Measurements from ENCODE around the gene PRDM16.

PRDM16 gene

GRCh38 chr1:3402258-3403010 lies 333.4 kb downstream of the PRDM16 start:
- peak overlapping the region in 1 of 2 donors; percentile 31 for H3K4me3 ChIP-seq (ENCODE audit: low read length in 2 of 2)
- H2BK12ac ChIP-seq (ENCODE audit: low read length): peak overlapping the region; percentile 31
- H3K9ac ChIP-seq (ENCODE audit: low read depth, low read length, poor library complexity): no peak overlapping the region
- peaks cover 0 to 8% of the 10 kb centered on the region in 2 donors for H3K4me1 ChIP-seq (ENCODE audit: control insufficient read depth in 2 of 2, insufficient read depth in 1 of 2, low read depth in 1 of 2, low read length in 2 of 2)
- peaks cover 0 to 45% (median 4%) of the 10 kb centered on the region in 3 experiments for H3K27me3 ChIP-seq (ENCODE audit: control insufficient read depth in 3 of 3, insufficient read depth in 3 of 3, low read depth in 1 of 3, low read length in 3 of 3)
- H2BK15ac ChIP-seq (ENCODE audit: low read length): no peak overlapping the region
- no CpG with 5 or more reads among the region's 29 CpGs for WGBS, 2 donors (ENCODE audit: extremely low coverage in 2 of 2, insufficient read length in 2 of 2, insufficient replicate concordance in 1 of 2)
- no peak for DNase-seq (ENCODE audit: low spot score)
- H3K27ac ChIP-seq (replicated peaks; ENCODE audit: low read length): no peak overlapping the region
- no peak overlapping the region for H2BK120ac ChIP-seq (ENCODE audit: low read depth, low read length)
- no peaks in the 10 kb centered on the region for H3K9me3 ChIP-seq (replicated peaks in 1 of 2; ENCODE audit: control insufficient read depth in 2 of 2, insufficient read depth in 1 of 2, low read depth in 1 of 2, low read length in 2 of 2)
- peaks cover 2% of the 10 kb centered on the region for H3K79me1 ChIP-seq (ENCODE audit: low read depth, low read length)
- peak overlapping the region; percentile 78 for H2AK5ac ChIP-seq (ENCODE audit: low read depth, low read length)
- H2BK5ac ChIP-seq (ENCODE audit: low read length): peak overlapping the region; percentile 76
- H2AFZ ChIP-seq (ENCODE audit: low read length): no peak overlapping the region
- peak overlapping the region; percentile 59 for H3K18ac ChIP-seq (ENCODE audit: low read length)
- peaks cover 0 to 5% of the 10 kb centered on the region in 2 donors for H3K36me3 ChIP-seq (replicated peaks in 1 of 2; ENCODE audit: control insufficient read depth in 2 of 2, insufficient read depth in 2 of 2, low read length in 2 of 2)
- peak overlapping the region; percentile 64 for H3K14ac ChIP-seq (ENCODE audit: low read length)
- H4K8ac ChIP-seq (ENCODE audit: low read depth, low read length): peak overlapping the region; percentile 55
- no peak overlapping the region for H3K4me2 ChIP-seq (ENCODE audit: insufficient read depth, low read length, poor library complexity, severe bottlenecking)
- H4K91ac ChIP-seq (ENCODE audit: low read depth, low read length, poor library complexity): no peak overlapping the region
- H3K4ac ChIP-seq (ENCODE audit: low read length): peak overlapping the region; percentile 7
- H3K23ac ChIP-seq (ENCODE audit: low read depth, low read length, poor library complexity): peak overlapping the region; percentile 74

DNA sequence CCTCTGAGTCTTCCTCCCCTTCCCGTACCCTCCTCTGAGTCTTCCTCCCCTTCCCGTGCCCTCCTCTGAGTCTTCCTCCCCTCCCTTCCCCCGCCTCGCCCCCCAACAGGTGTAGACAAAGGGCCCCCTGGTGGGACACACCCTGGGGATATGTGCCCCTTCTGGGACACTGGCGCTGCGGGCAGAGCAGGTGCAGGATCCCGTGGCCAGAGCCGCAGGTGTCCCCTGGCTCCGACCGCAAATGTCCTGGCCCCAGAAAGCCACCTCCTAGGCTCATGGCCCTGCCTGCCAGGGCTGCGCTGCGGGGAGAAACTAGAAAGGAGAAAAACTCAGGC lies 334.0 kb downstream of the PRDM16 start:
- Histone ChIP-seq H3K27me3 (ENCODE audit: control insufficient read depth in 3 of 3, insufficient read depth in 3 of 3, low read depth in 1 of 3, low read length in 3 of 3) (peaks cover 0 to 40% (median 0%) of the 10 kb centered on the region in 3 experiments), H2BK15ac (ENCODE audit: low read length) (no peak overlapping the region), H2BK12ac (ENCODE audit: low read length) (no peak overlapping the region), H2AK5ac (ENCODE audit: low read depth, low read length) (peak overlapping the region; percentile 67), H3K9me3 (replicated peaks in 1 of 2; ENCODE audit: control insufficient read depth in 2 of 2, insufficient read depth in 1 of 2, low read depth in 1 of 2, low read length in 2 of 2) (no peaks in the 10 kb centered on the region), H3K36me3 (replicated peaks in 1 of 2; ENCODE audit: control insufficient read depth in 2 of 2, insufficient read depth in 2 of 2, low read length in 2 of 2) (peaks cover 0 to 6% of the 10 kb centered on the region in 2 donors), H3K79me1 (ENCODE audit: low read depth, low read length) (peaks cover 2% of the 10 kb centered on the region), H3K27ac (replicated peaks; ENCODE audit: low read length) (no peak overlapping the region), H2AFZ (ENCODE audit: low read length) (no peak overlapping the region), H3K4ac (ENCODE audit: low read length) (no peak overlapping the region), H3K4me1 (ENCODE audit: control insufficient read depth in 2 of 2, insufficient read depth in 1 of 2, low read depth in 1 of 2, low read length in 2 of 2) (peaks cover 0 to 8% of the 10 kb centered on the region in 2 donors), H3K4me3 (ENCODE audit: low read length in 2 of 2) (no peak overlapping the region), H3K4me2 (ENCODE audit: insufficient read depth, low read length, poor library complexity, severe bottlenecking) (no peak overlapping the region), H2BK5ac (ENCODE audit: low read length) (peak overlapping the region; percentile 76), H2BK120ac (ENCODE audit: low read depth, low read length) (no peak overlapping the region), H4K8ac (ENCODE audit: low read depth, low read length) (no peak overlapping the region), H3K18ac (ENCODE audit: low read length) (peak overlapping the region; percentile 59), H3K23ac (ENCODE audit: low read depth, low read length, poor library complexity) (peak overlapping the region; percentile 74), H4K91ac (ENCODE audit: low read depth, low read length, poor library complexity) (no peak overlapping the region), H3K14ac (ENCODE audit: low read length) (peak overlapping the region; percentile 64), H3K9ac (ENCODE audit: low read depth, low read length, poor library complexity) (no peak overlapping the region)
- no CpG with 5 or more reads among the region's 12 CpGs for WGBS, 2 donors (ENCODE audit: extremely low coverage in 2 of 2, insufficient read length in 2 of 2, insufficient replicate concordance in 1 of 2)
- DNase-seq (ENCODE audit: low spot score): no peak

DNA sequence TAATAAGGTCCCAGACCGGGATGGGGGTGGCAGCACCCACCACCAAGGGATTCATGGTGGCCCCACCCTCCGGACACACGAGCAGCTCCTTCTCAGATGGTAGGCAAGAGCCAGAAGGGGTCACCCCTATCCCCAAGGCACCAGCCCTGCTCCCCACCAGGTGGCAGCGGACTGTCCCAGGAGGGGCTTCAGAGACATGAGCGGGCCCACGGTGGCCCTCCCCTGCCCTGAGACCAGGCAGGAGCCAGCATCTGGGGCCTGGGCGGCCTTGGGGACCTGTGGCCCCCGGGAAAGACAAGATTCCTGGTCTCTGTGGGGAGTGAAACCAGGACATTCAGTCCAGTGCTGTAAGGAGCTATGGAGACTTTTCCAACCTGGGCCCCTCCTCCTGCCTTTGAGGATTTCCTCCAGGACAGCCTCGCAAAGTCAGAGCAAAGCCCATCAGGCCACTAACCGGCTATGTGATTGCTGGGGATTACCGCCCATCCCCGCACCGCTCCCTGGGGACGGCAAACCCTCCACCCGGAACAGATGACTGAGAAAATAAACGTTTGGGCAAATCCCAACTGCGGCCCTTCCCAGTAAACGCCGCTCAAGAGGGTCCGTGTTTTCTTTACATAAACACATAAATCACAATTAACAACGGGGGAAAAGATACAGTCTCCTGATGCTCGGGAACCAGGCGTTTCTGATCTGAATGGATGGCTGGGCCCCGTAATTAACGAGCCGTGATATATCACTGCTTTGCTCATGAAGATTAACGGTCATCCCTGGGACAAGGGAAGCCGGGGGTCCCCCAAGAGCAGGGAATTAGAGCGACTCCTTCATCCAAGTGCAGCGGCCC lies 334.6 kb downstream of the PRDM16 start:
- peak overlapping the region; percentile 68 for H3K18ac ChIP-seq (ENCODE audit: low read length)
- DNase-seq (ENCODE audit: low spot score): no peak

GRCh38 chr1:3404301-3404700 lies 335.3 kb downstream of the PRDM16 start:
- no peak for DNase-seq (ENCODE audit: low spot score)
- H2BK15ac ChIP-seq (ENCODE audit: low read length): no peak overlapping the region

More for the DNA sequence above, 334.6 kb downstream of the PRDM16 start:
- H3K36me3 ChIP-seq (replicated peaks in 1 of 2; ENCODE audit: control insufficient read depth in 2 of 2, insufficient read depth in 2 of 2, low read length in 2 of 2): peaks cover 0 to 10% of the 10 kb centered on the region in 2 donors
- H3K14ac ChIP-seq (ENCODE audit: low read length): no peak overlapping the region
- no peak overlapping the region for H2AFZ ChIP-seq (ENCODE audit: low read length)
- no peak overlapping the region for H4K91ac ChIP-seq (ENCODE audit: low read depth, low read length, poor library complexity)
- peak overlapping the region; percentile 16 for H2BK5ac ChIP-seq (ENCODE audit: low read length)
- H2BK12ac ChIP-seq (ENCODE audit: low read length): no peak overlapping the region
- peak overlapping the region; percentile 67 for H2AK5ac ChIP-seq (ENCODE audit: low read depth, low read length)
- H3K4me1 ChIP-seq (ENCODE audit: control insufficient read depth in 2 of 2, insufficient read depth in 1 of 2, low read depth in 1 of 2, low read length in 2 of 2): peaks cover 0 to 8% of the 10 kb centered on the region in 2 donors
- no peak overlapping the region for H3K9ac ChIP-seq (ENCODE audit: low read depth, low read length, poor library complexity)
- no peak overlapping the region for H3K4me3 ChIP-seq (ENCODE audit: low read length in 2 of 2)
- peaks cover 0 to 33% (median 1%) of the 10 kb centered on the region in 3 experiments for H3K27me3 ChIP-seq (ENCODE audit: control insufficient read depth in 3 of 3, insufficient read depth in 3 of 3, low read depth in 1 of 3, low read length in 3 of 3)
- H3K23ac ChIP-seq (ENCODE audit: low read depth, low read length, poor library complexity): no peak overlapping the region
- peaks cover 5% of the 10 kb centered on the region for H3K79me1 ChIP-seq (ENCODE audit: low read depth, low read length)
- H4K8ac ChIP-seq (ENCODE audit: low read depth, low read length): no peak overlapping the region
- peak overlapping the region; percentile 40 for H3K4ac ChIP-seq (ENCODE audit: low read length)
- WGBS, 2 donors (ENCODE audit: extremely low coverage in 2 of 2, insufficient read length in 2 of 2, insufficient replicate concordance in 1 of 2): no CpG with 5 or more reads among the region's 30 CpGs
- peaks cover 0 to 4% of the 10 kb centered on the region in 2 donors for H3K9me3 ChIP-seq (replicated peaks in 1 of 2; ENCODE audit: control insufficient read depth in 2 of 2, insufficient read depth in 1 of 2, low read depth in 1 of 2, low read length in 2 of 2)
- no peak overlapping the region for H3K4me2 ChIP-seq (ENCODE audit: insufficient read depth, low read length, poor library complexity, severe bottlenecking)
- no peak overlapping the region for H2BK15ac ChIP-seq (ENCODE audit: low read length)
- H3K27ac ChIP-seq (replicated peaks; ENCODE audit: low read length): no peak overlapping the region
- no peak overlapping the region for H2BK120ac ChIP-seq (ENCODE audit: low read depth, low read length)

More at GRCh38 chr1:3404301-3404700, 335.3 kb downstream of the PRDM16 start:
- H2AK5ac ChIP-seq (ENCODE audit: low read depth, low read length): peak overlapping the region; percentile 87
- H3K79me1 ChIP-seq (ENCODE audit: low read depth, low read length): peaks cover 11% of the 10 kb centered on the region
- H4K91ac ChIP-seq (ENCODE audit: low read depth, low read length, poor library complexity): no peak overlapping the region
- H2BK120ac ChIP-seq (ENCODE audit: low read depth, low read length): no peak overlapping the region
- no peak overlapping the region for H3K27ac ChIP-seq (replicated peaks; ENCODE audit: low read length)
- no peak overlapping the region for H4K8ac ChIP-seq (ENCODE audit: low read depth, low read length)
- peaks cover 0 to 4% of the 10 kb centered on the region in 2 donors for H3K9me3 ChIP-seq (replicated peaks in 1 of 2; ENCODE audit: control insufficient read depth in 2 of 2, insufficient read depth in 1 of 2, low read depth in 1 of 2, low read length in 2 of 2)
- H3K9ac ChIP-seq (ENCODE audit: low read depth, low read length, poor library complexity): peak overlapping the region; percentile 18
- peak overlapping the region; percentile 16 for H2BK5ac ChIP-seq (ENCODE audit: low read length)
- H3K4ac ChIP-seq (ENCODE audit: low read length): peak overlapping the region; percentile 19
- H3K4me2 ChIP-seq (ENCODE audit: insufficient read depth, low read length, poor library complexity, severe bottlenecking): no peak overlapping the region
- WGBS, 2 donors (ENCODE audit: extremely low coverage in 2 of 2, insufficient read length in 2 of 2, insufficient replicate concordance in 1 of 2): no CpG with 5 or more reads among the region's 12 CpGs
- H3K23ac ChIP-seq (ENCODE audit: low read depth, low read length, poor library complexity): peak overlapping the region; percentile 63
- no peak overlapping the region for H2AFZ ChIP-seq (ENCODE audit: low read length)
- H3K18ac ChIP-seq (ENCODE audit: low read length): peak overlapping the region; percentile 46
- H3K36me3 ChIP-seq (replicated peaks in 1 of 2; ENCODE audit: control insufficient read depth in 2 of 2, insufficient read depth in 2 of 2, low read length in 2 of 2): peaks cover 0 to 10% of the 10 kb centered on the region in 2 donors
- peaks cover 0 to 8% of the 10 kb centered on the region in 2 donors for H3K4me1 ChIP-seq (ENCODE audit: control insufficient read depth in 2 of 2, insufficient read depth in 1 of 2, low read depth in 1 of 2, low read length in 2 of 2)
- peaks cover 0 to 27% (median 1%) of the 10 kb centered on the region in 3 experiments for H3K27me3 ChIP-seq (ENCODE audit: control insufficient read depth in 3 of 3, insufficient read depth in 3 of 3, low read depth in 1 of 3, low read length in 3 of 3)
- no peak overlapping the region for H3K4me3 ChIP-seq (ENCODE audit: low read length in 2 of 2)
- no peak overlapping the region for H2BK12ac ChIP-seq (ENCODE audit: low read length)
- H3K14ac ChIP-seq (ENCODE audit: low read length): peak overlapping the region; percentile 79

Measured in neuronal stem cell (in vitro differentiated cells).